ENCODE results near the gene PPT1. TPM values are rescaled to one million over a fixed set of nuclear protein-coding genes. Genes with fewer than 3 reads are reported as not detected.

The PPT1 gene
- polyA plus RNA-seq, 4 donors, result 5.1 to 71.7 (median 23.0) TPM

GRCh38 chr1:40045182-40045581 lies 51.9 kb downstream of the PPT1 start:
- Histone ChIP-seq H3K27ac (ENCODE audit: low read depth in 1 of 3, low read length in 2 of 3) (no peak overlapping the region), H3K4me1 (ENCODE audit: control insufficient read depth in 3 of 3, insufficient read depth in 2 of 3, low read depth in 1 of 3, low read length in 2 of 3) (peaks cover 7 to 28% (median 10%) of the 10 kb centered on the region in 3 donors), H3K4me3 (ENCODE audit: low read depth in 1 of 3, low read length in 3 of 3) (no peak overlapping the region), H3K27me3 (ENCODE audit: control insufficient read depth in 3 of 3, insufficient read depth in 3 of 3, low read length in 3 of 3) (no peaks in the 10 kb centered on the region), H3K9me3 (ENCODE audit: control insufficient read depth in 2 of 2, insufficient read depth in 1 of 2, low read depth in 1 of 2, low read length in 1 of 2) (no peaks in the 10 kb centered on the region), H3K36me3 (ENCODE audit: control insufficient read depth in 3 of 3, insufficient read depth in 2 of 3, low read depth in 1 of 3, low read length in 3 of 3) (peaks cover 4 to 25% (median 8%) of the 10 kb centered on the region in 3 donors)
- DNase-seq, result no peak
- no peak for FAIRE-seq
- 81 to 86% (median 84%) methylated on average over 4 of the region's 4 CpGs for WGBS, 3 donors

- peaks cover 8 to 25% (median 13%) of the 10 kb centered on the region in 3 donors for H3K4me1 ChIP-seq (ENCODE audit: control insufficient read depth in 3 of 3, insufficient read depth in 2 of 3, low read depth in 1 of 3, low read length in 2 of 3)
- no peak overlapping the region for H3K4me3 ChIP-seq (ENCODE audit: low read depth in 1 of 3, low read length in 3 of 3)
- 60 to 87% (median 65%) methylated on average over 3 of the region's 3 CpGs for WGBS, 3 donors
- no peak for DNase-seq
- no peak for FAIRE-seq
- H3K9me3 ChIP-seq (ENCODE audit: control insufficient read depth in 2 of 2, insufficient read depth in 1 of 2, low read depth in 1 of 2, low read length in 1 of 2), result no peaks in the 10 kb centered on the region
- H3K27ac ChIP-seq (ENCODE audit: low read depth in 1 of 3, low read length in 2 of 3), result no peak overlapping the region
- H3K36me3 ChIP-seq (ENCODE audit: control insufficient read depth in 3 of 3, insufficient read depth in 2 of 3, low read depth in 1 of 3, low read length in 3 of 3), result peaks cover 0 to 20% (median 4%) of the 10 kb centered on the region in 3 donors
- H3K27me3 ChIP-seq (ENCODE audit: control insufficient read depth in 3 of 3, insufficient read depth in 3 of 3, low read length in 3 of 3), result no peaks in the 10 kb centered on the region
Observed at GRCh38 chr1:40044110-40044509, 52.9 kb downstream of the PPT1 start.

GRCh38 chr1:40042341-40042740 lies 54.7 kb downstream of the PPT1 start:
- Histone ChIP-seq H3K27me3 (ENCODE audit: control insufficient read depth in 3 of 3, insufficient read depth in 3 of 3, low read length in 3 of 3) (no peaks in the 10 kb centered on the region), H3K36me3 (ENCODE audit: control insufficient read depth in 3 of 3, insufficient read depth in 2 of 3, low read depth in 1 of 3, low read length in 3 of 3) (peaks cover 0 to 15% (median 4%) of the 10 kb centered on the region in 3 donors), H3K4me1 (ENCODE audit: control insufficient read depth in 3 of 3, insufficient read depth in 2 of 3, low read depth in 1 of 3, low read length in 2 of 3) (peaks cover 7 to 22% (median 22%) of the 10 kb centered on the region in 3 donors), H3K9me3 (ENCODE audit: control insufficient read depth in 2 of 2, insufficient read depth in 1 of 2, low read depth in 1 of 2, low read length in 1 of 2) (no peaks in the 10 kb centered on the region), H3K27ac (ENCODE audit: low read depth in 1 of 3, low read length in 2 of 3) (no peak overlapping the region), H3K4me3 (ENCODE audit: low read depth in 1 of 3, low read length in 3 of 3) (peak overlapping the region in 2 of 3 donors; percentile 2 to 97)
- no peak for DNase-seq
- WGBS, 3 donors, result 61 to 69% (median 68%) methylated on average over 4 of the region's 4 CpGs
- FAIRE-seq, result no peak

DNA sequence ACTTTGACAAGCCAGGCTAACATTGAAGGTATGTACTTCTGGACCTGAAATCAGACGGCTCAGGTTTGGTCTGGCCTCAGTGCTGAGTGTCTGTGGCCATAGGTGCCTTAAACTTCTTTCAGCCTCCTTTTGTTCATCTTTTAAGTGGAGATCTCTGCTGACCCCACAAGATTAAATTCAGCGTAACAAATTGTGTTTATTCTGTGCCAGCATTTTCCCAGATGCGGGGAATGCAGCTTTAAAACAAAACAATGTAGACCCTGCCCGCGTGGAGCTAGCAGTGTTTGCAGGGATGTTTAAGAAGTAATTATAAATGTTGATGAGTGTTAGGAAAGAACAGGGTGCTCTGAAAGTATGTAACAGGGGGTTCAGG lies 55.6 kb downstream of the PPT1 start:
- Histone ChIP-seq H3K4me3 (ENCODE audit: low read depth in 1 of 3, low read length in 3 of 3) (peak overlapping the region; percentile 91 to 97 (median 93)), H3K27ac (ENCODE audit: low read depth in 1 of 3, low read length in 2 of 3) (peak overlapping the region; percentile 79 to 91 (median 85)), H3K27me3 (ENCODE audit: control insufficient read depth in 3 of 3, insufficient read depth in 3 of 3, low read length in 3 of 3) (no peaks in the 10 kb centered on the region), H3K36me3 (ENCODE audit: control insufficient read depth in 3 of 3, insufficient read depth in 2 of 3, low read depth in 1 of 3, low read length in 3 of 3) (peaks cover 0 to 15% (median 4%) of the 10 kb centered on the region in 3 donors), H3K9me3 (ENCODE audit: control insufficient read depth in 2 of 2, insufficient read depth in 1 of 2, low read depth in 1 of 2, low read length in 1 of 2) (no peaks in the 10 kb centered on the region), H3K4me1 (ENCODE audit: control insufficient read depth in 3 of 3, insufficient read depth in 2 of 3, low read depth in 1 of 3, low read length in 2 of 3) (peaks cover 7 to 22% (median 22%) of the 10 kb centered on the region in 3 donors)
- 7 to 14% (median 10%) methylated on average over 5 of the region's 5 CpGs for WGBS, 3 donors
- FAIRE-seq (no peak), DNase-seq (peak; percentile 34 to 44)

- 0 to 1% (median 0%) methylated on average over 56 to 65 of the region's 65 CpGs for WGBS, 3 donors
- Histone ChIP-seq H3K9me3 (ENCODE audit: control insufficient read depth in 2 of 2, insufficient read depth in 1 of 2, low read depth in 1 of 2, low read length in 1 of 2) (no peaks in the 10 kb centered on the region), H3K4me3 (ENCODE audit: low read depth in 1 of 3, low read length in 3 of 3) (peak within 1 kb of the TSS; percentile 91 to 97 (median 93)), H3K4me1 (ENCODE audit: control insufficient read depth in 3 of 3, insufficient read depth in 2 of 3, low read depth in 1 of 3, low read length in 2 of 3) (peaks cover 7 to 22% (median 22%) of the 10 kb centered on the region in 3 donors), H3K27me3 (ENCODE audit: control insufficient read depth in 3 of 3, insufficient read depth in 3 of 3, low read length in 3 of 3) (no peaks in the 10 kb centered on the region), H3K36me3 (ENCODE audit: control insufficient read depth in 3 of 3, insufficient read depth in 2 of 3, low read depth in 1 of 3, low read length in 3 of 3) (peaks cover 0 to 11% (median 3%) of the 10 kb centered on the region in 3 donors), H3K27ac (ENCODE audit: low read depth in 1 of 3, low read length in 2 of 3) (peak within 1 kb of the TSS; percentile 98 to 99 (median 98))
- FAIRE-seq (no peak), DNase-seq (peak; percentile 100)
Observed at GRCh38 chr1:40040511-40041465, 56.3 kb downstream of the PPT1 start, which contains the start of gene CAP1. Gene CAP1 (plus strand): TSS chr1:40040729. CDS start chr1:40059347, 18,618 bp downstream.

- WGBS, 3 donors, result 0% methylated on average over 51 to 52 of the region's 52 CpGs
- H3K27me3 ChIP-seq (ENCODE audit: control insufficient read depth in 3 of 3, insufficient read depth in 3 of 3, low read length in 3 of 3), result no peaks in the 10 kb centered on the region
- no peaks in the 10 kb centered on the region for H3K9me3 ChIP-seq (ENCODE audit: control insufficient read depth in 2 of 2, insufficient read depth in 1 of 2, low read depth in 1 of 2, low read length in 1 of 2)
- peak overlapping the region; percentile 61 to 97 (median 83) for H3K4me3 ChIP-seq (ENCODE audit: low read depth in 1 of 3, low read length in 3 of 3)
- peaks cover 0 to 5% (median 2%) of the 10 kb centered on the region in 3 donors for H3K36me3 ChIP-seq (ENCODE audit: control insufficient read depth in 3 of 3, insufficient read depth in 2 of 3, low read depth in 1 of 3, low read length in 3 of 3)
- peak overlapping the region; percentile 98 to 99 (median 98) for H3K27ac ChIP-seq (ENCODE audit: low read depth in 1 of 3, low read length in 2 of 3)
- no peak for FAIRE-seq
- peak; percentile 79 to 88 for DNase-seq
- peaks cover 4 to 22% (median 18%) of the 10 kb centered on the region in 3 donors for H3K4me1 ChIP-seq (ENCODE audit: control insufficient read depth in 3 of 3, insufficient read depth in 2 of 3, low read depth in 1 of 3, low read length in 2 of 3)
Observed at GRCh38 chr1:40039757-40040510, 57.1 kb downstream of the PPT1 start.

DNA sequence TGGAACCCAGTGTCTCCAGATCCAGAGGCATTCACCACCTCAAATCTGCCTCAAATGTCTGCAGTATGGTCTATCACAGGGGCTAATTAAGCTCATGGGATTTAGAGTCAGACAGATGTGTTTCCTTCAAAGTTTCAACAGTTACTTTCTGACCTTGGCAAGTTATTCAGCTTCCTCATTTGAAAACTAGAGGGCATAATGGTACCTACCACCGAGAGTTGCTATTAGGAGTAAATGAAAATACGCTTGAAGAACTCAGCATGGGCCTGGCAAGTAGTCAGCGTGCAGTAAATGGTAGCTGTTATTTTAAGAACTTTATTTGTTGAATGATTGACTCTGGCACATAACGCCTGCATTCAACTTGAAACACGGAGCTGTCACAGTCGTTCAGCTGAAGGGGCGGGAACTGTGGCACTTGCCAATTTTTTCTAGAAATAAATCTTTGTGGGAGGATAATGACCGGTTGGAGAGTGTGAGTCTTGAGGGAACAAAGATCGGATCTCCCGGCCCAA lies 57.8 kb downstream of the PPT1 start:
- DNase-seq (no peak), FAIRE-seq (no peak)
- no peaks in the 10 kb centered on the region for H3K9me3 ChIP-seq (ENCODE audit: control insufficient read depth in 2 of 2, insufficient read depth in 1 of 2, low read depth in 1 of 2, low read length in 1 of 2)
- 0 to 1% (median 1%) methylated on average over 10 of the region's 10 CpGs for WGBS, 3 donors
- H3K27me3 ChIP-seq (ENCODE audit: control insufficient read depth in 3 of 3, insufficient read depth in 3 of 3, low read length in 3 of 3), result no peaks in the 10 kb centered on the region
- H3K4me1 ChIP-seq (ENCODE audit: control insufficient read depth in 3 of 3, insufficient read depth in 2 of 3, low read depth in 1 of 3, low read length in 2 of 3), result peaks cover 4 to 22% (median 18%) of the 10 kb centered on the region in 3 donors
- peak overlapping the region; percentile 61 to 97 (median 83) for H3K4me3 ChIP-seq (ENCODE audit: low read depth in 1 of 3, low read length in 3 of 3)
- peak overlapping the region; percentile 98 to 99 (median 98) for H3K27ac ChIP-seq (ENCODE audit: low read depth in 1 of 3, low read length in 2 of 3)
- peaks cover 0 to 5% (median 2%) of the 10 kb centered on the region in 3 donors for H3K36me3 ChIP-seq (ENCODE audit: control insufficient read depth in 3 of 3, insufficient read depth in 2 of 3, low read depth in 1 of 3, low read length in 3 of 3)

GRCh38 chr1:40038697-40039096 lies 58.4 kb downstream of the PPT1 start:
- DNase-seq (no peak), FAIRE-seq (no peak)
- peak overlapping the region in 2 of 3 donors; percentile 98 to 99 for H3K27ac ChIP-seq (ENCODE audit: low read depth in 1 of 3, low read length in 2 of 3)
- H3K9me3 ChIP-seq (ENCODE audit: control insufficient read depth in 2 of 2, insufficient read depth in 1 of 2, low read depth in 1 of 2, low read length in 1 of 2), result no peaks in the 10 kb centered on the region
- WGBS, 3 donors, result 52 to 59% (median 52%) methylated on average over 3 of the region's 3 CpGs
- H3K4me1 ChIP-seq (ENCODE audit: control insufficient read depth in 3 of 3, insufficient read depth in 2 of 3, low read depth in 1 of 3, low read length in 2 of 3), result peaks cover 4 to 22% (median 18%) of the 10 kb centered on the region in 3 donors
- no peaks in the 10 kb centered on the region for H3K27me3 ChIP-seq (ENCODE audit: control insufficient read depth in 3 of 3, insufficient read depth in 3 of 3, low read length in 3 of 3)
- peaks cover 0 to 5% (median 2%) of the 10 kb centered on the region in 3 donors for H3K36me3 ChIP-seq (ENCODE audit: control insufficient read depth in 3 of 3, insufficient read depth in 2 of 3, low read depth in 1 of 3, low read length in 3 of 3)
- no peak overlapping the region for H3K4me3 ChIP-seq (ENCODE audit: low read depth in 1 of 3, low read length in 3 of 3)

Measured in small intestine (tissue), 7 donors.